WTC11 (cell line): ENCODE measurements around the gene RALA. TPM values are rescaled to one million over a fixed set of nuclear protein-coding genes. Genes with fewer than 3 reads are reported as not detected.

ENCODE experiments used
- ATAC-seq: fragments of 200-7000 bp; cut with Tn5 transposase; 2 replicates; pipeline ENCODE4 v1.10.0; 2021; ENCODE audit warnings: mild to moderate bottlenecking, moderate library complexity
- CTCF ChIA-PET: fragments of 300-600 bp; sonication (Branson Sonifier 250); formaldehyde crosslinking; loops from one replicate; lab custom pipeline; 2021; ENCODE audit warnings: antibody characterized with exemption; lab: Charles Lee
- POLR2A ChIA-PET: fragments of 350-600 bp; sonication (Branson Sonifier 250); formaldehyde crosslinking; loops from one replicate; lab custom pipeline; 2021; ENCODE audit warnings: antibody characterized with exemption; lab: Charles Lee
- DNase-seq: peaks from one replicate; pipeline ENCODE4 v3.0.0; 2021; ENCODE audit warnings: low spot score
- H3K27ac Mint-ChIP-seq: 2 replicates; pipeline ENCODE4 v1.8.0; 2021; ENCODE audit warnings: mixed read lengths
- H3K27me3 Mint-ChIP-seq: 2 replicates; pipeline ENCODE4 v1.8.0; 2021; ENCODE audit warnings: low read depth, mild to moderate bottlenecking, moderate library complexity, mixed read lengths
- H3K36me3 Mint-ChIP-seq: 2 replicates; pipeline ENCODE4 v1.8.0; 2021; ENCODE audit warnings: mixed read lengths
- H3K4me1 Mint-ChIP-seq: 2 replicates; pipeline ENCODE4 v1.8.0; 2022; ENCODE audit warnings: mixed read lengths
- H3K4me3 Mint-ChIP-seq: 2 replicates; pipeline ENCODE4 v1.8.0; 2021; ENCODE audit warnings: mild to moderate bottlenecking, moderate library complexity, mixed read lengths
- H3K9me3 Mint-ChIP-seq: 2 replicates; pipeline ENCODE4 v1.8.0; 2021; ENCODE audit warnings: mixed read lengths
- AFF4 ChIP-seq: sonication (generic); formaldehyde crosslinking; IDR thresholded peaks from 2 replicates; pipeline ENCODE4 v1.8.1; 2023; ENCODE audit warnings: mild to moderate bottlenecking, missing genetic modification reagents, borderline replicate concordance
- ARID4B ChIP-seq: sonication (generic); formaldehyde crosslinking; IDR thresholded peaks from 2 replicates; pipeline ENCODE4 v1.8.0; 2023; ENCODE audit warnings: missing genetic modification reagents, mild to moderate bottlenecking, borderline replicate concordance
- CREM ChIP-seq: sonication (generic); formaldehyde crosslinking; IDR thresholded peaks from 2 replicates; pipeline ENCODE4 v1.8.1; 2022; ENCODE audit warnings: mild to moderate bottlenecking, missing genetic modification reagents, moderate library complexity
- FOXP4 ChIP-seq: sonication (generic); formaldehyde crosslinking; IDR thresholded peaks from 2 replicates; pipeline ENCODE4 v1.8.0; 2022; ENCODE audit warnings: mild to moderate bottlenecking, missing genetic modification reagents
- GABPB1 ChIP-seq: sonication (generic); formaldehyde crosslinking; IDR thresholded peaks from 2 replicates; pipeline ENCODE4 v1.8.1; 2023; ENCODE audit warnings: mild to moderate bottlenecking, missing genetic modification reagents
- GTF2I ChIP-seq: fragments of 250-450 bp; sonication (Bioruptor Pico); conservative IDR thresholded peaks from 2 replicates; pipeline ENCODE4 v1.4.0; 2021; ENCODE audit warnings: mild to moderate bottlenecking
- HMGA2 ChIP-seq: fragments of 250-450 bp; sonication (Bioruptor Pico); IDR thresholded peaks from 2 replicates; pipeline ENCODE4 v1.4.0; 2021; ENCODE audit warnings: mild to moderate bottlenecking, moderate library complexity
- JUN ChIP-seq: sonication (generic); formaldehyde crosslinking; IDR thresholded peaks from 2 replicates; pipeline ENCODE4 v1.8.0; 2023; ENCODE audit warnings: mild to moderate bottlenecking, missing genetic modification reagents
- MAX ChIP-seq: sonication (generic); formaldehyde crosslinking; IDR thresholded peaks from 2 replicates; pipeline ENCODE4 v1.8.0; 2022; ENCODE audit warnings: mild to moderate bottlenecking, missing genetic modification reagents
- NR3C1 ChIP-seq: sonication (generic); formaldehyde crosslinking; conservative IDR thresholded peaks from 2 replicates; pipeline ENCODE4 v1.8.1; 2023; ENCODE audit warnings: low read depth, mild to moderate bottlenecking, missing genetic modification reagents
- RORB ChIP-seq: fragments of 250-450 bp; sonication (Bioruptor Pico); IDR thresholded peaks from 2 replicates; pipeline ENCODE4 v1.9.0; 2021; ENCODE audit warnings: mild to moderate bottlenecking
- SP1 ChIP-seq: sonication (generic); formaldehyde crosslinking; conservative IDR thresholded peaks from 2 replicates; pipeline ENCODE4 v1.8.1; 2022; ENCODE audit warnings: missing genetic modification reagents
- TCF7 ChIP-seq: sonication (generic); formaldehyde crosslinking; IDR thresholded peaks from 2 replicates; pipeline ENCODE4 v1.8.0; 2022; ENCODE audit warnings: mild to moderate bottlenecking, low read depth, missing genetic modification reagents, moderate library complexity
- TEAD1 ChIP-seq: sonication (generic); formaldehyde crosslinking; IDR thresholded peaks from 2 replicates; pipeline ENCODE4 v1.8.0; 2022; ENCODE audit warnings: mild to moderate bottlenecking, missing genetic modification reagents
- TP53 ChIP-seq: sonication (generic); formaldehyde crosslinking; IDR thresholded peaks from 2 replicates; pipeline ENCODE4 v1.8.1; 2023; ENCODE audit warnings: mild to moderate bottlenecking, missing genetic modification reagents
- USF2 ChIP-seq: sonication (generic); formaldehyde crosslinking; IDR thresholded peaks from 2 replicates; pipeline ENCODE4 v1.8.1; 2023; ENCODE audit warnings: mild to moderate bottlenecking, missing genetic modification reagents, moderate library complexity
- ZNF121 ChIP-seq: sonication (generic); formaldehyde crosslinking; IDR thresholded peaks from 2 replicates; pipeline ENCODE4 v1.8.0; 2023; ENCODE audit warnings: missing genetic modification reagents
- ZNF219 ChIP-seq: sonication (generic); formaldehyde crosslinking; IDR thresholded peaks from 2 replicates; pipeline ENCODE4 v1.8.0; 2023; ENCODE audit warnings: missing genetic modification reagents, mild to moderate bottlenecking, borderline replicate concordance
- ZNF263 ChIP-seq: sonication (generic); formaldehyde crosslinking; IDR thresholded peaks from 2 replicates; pipeline ENCODE4 v1.8.1; 2022; ENCODE audit warnings: low read depth, mild to moderate bottlenecking, moderate library complexity, missing genetic modification reagents
- ZNF317 ChIP-seq: sonication (generic); formaldehyde crosslinking; IDR thresholded peaks from 2 replicates; pipeline ENCODE4 v1.8.1; 2023; ENCODE audit warnings: low read depth, mild to moderate bottlenecking, moderate library complexity, missing genetic modification reagents, borderline replicate concordance
- total RNA-seq: library from RNA; stranded (reverse); gene quantifications from 3 replicates; pipeline ENCODE4 v1.2.3, GENCODE V29; 2021

The RALA gene
- total RNA-seq, 1 experiment from 2014 or later: 57.3 TPM

- Mint-ChIP-seq H3K36me3 (peaks cover 43% of the 10 kb centered on the region), H3K27ac (no peak overlapping the region), H3K27me3 (no peaks in the 10 kb centered on the region), H3K4me1 (peaks cover 4% of the 10 kb centered on the region), H3K9me3 (no peaks in the 10 kb centered on the region), H3K4me3 (no peak overlapping the region)
- ATAC-seq (no peak), DNase-seq (no peak)
- ChIA-PET POLR2A (no interaction called here), CTCF (interaction anchor here (0.5 to 1.6 kb wide), 3 partner anchors 8 to 121 kb away, joined by 3 to 6 read pairs (median 3); no protein-coding TSS in a partner anchor)
- TF ChIP-seq TCF7 (CRISPR knock-in tag): no peak
- TF ChIP-seq MAX (CRISPR knock-in tag): no peak
- TF ChIP-seq NR3C1 (CRISPR knock-in tag): no peak
- TF ChIP-seq GTF2I (CRISPR knock-in tag): no peak
- TF ChIP-seq GABPB1 (CRISPR knock-in tag): no peak
- no peak for TF ChIP-seq HMGA2 (CRISPR knock-in tag)
Measured at GRCh38 chr7:39700932-39701331, 77.6 kb downstream of the RALA start.

- ChIA-PET POLR2A (no interaction called here), CTCF (no interaction called here)
- no peak for DNase-seq
- no peak overlapping the region for H3K27ac Mint-ChIP-seq
- ATAC-seq: no peak
- H3K4me1 Mint-ChIP-seq: peaks cover 4% of the 10 kb centered on the region
- H3K9me3 Mint-ChIP-seq: no peaks in the 10 kb centered on the region
- no peak overlapping the region for H3K4me3 Mint-ChIP-seq
- TF ChIP-seq FOXP4 (CRISPR knock-in tag) (no peak), AFF4 (no peak), USF2 (CRISPR knock-in tag) (no peak), ZNF219 (no peak), GTF2I (CRISPR knock-in tag) (no peak), RORB (no peak), ZNF121 (CRISPR knock-in tag) (no peak), TP53 (CRISPR knock-in tag) (no peak), ARID4B (CRISPR knock-in tag) (no peak), ZNF263 (no peak), ZNF317 (no peak), CREM (CRISPR knock-in tag) (no peak), SP1 (CRISPR knock-in tag) (no peak), JUN (no peak), TEAD1 (no peak)
- H3K36me3 Mint-ChIP-seq: peaks cover 37% of the 10 kb centered on the region
- H3K27me3 Mint-ChIP-seq: no peaks in the 10 kb centered on the region
Measured at GRCh38 chr7:39702133-39702532, 78.8 kb downstream of the RALA start.
